ENCODE results near the gene DNM3.

DNA sequence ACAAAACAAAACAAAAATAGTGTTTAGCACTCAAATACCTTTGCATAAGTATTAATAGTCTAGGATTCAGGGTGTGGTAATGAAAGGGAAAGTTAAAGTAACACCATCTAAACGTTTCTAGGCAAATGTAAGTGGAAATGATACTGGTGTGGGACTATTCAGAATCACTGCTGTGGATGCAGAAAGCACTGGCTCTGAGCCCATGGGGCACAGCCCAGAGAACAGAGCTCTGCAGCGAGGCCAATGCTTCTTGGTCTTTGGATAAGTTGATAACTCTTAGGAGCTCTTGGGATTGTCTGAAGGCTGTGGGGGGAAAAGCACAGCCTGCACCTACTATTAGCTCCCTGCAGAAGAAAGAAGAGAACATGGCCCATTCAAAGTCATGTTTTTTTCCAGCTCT lies 21.4 kb upstream of the DNM3 start:
- TF ChIP-seq, protein P1, sequence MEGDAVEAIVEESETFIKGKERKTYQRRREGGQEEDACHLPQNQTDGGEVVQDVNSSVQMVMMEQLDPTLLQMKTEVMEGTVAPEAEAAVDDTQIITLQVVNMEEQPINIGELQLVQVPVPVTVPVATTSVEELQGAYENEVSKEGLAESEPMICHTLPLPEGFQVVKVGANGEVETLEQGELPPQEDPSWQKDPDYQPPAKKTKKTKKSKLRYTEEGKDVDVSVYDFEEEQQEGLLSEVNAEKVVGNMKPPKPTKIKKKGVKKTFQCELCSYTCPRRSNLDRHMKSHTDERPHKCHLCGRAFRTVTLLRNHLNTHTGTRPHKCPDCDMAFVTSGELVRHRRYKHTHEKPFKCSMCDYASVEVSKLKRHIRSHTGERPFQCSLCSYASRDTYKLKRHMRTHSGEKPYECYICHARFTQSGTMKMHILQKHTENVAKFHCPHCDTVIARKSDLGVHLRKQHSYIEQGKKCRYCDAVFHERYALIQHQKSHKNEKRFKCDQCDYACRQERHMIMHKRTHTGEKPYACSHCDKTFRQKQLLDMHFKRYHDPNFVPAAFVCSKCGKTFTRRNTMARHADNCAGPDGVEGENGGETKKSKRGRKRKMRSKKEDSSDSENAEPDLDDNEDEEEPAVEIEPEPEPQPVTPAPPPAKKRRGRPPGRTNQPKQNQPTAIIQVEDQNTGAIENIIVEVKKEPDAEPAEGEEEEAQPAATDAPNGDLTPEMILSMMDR (IDR thresholded peaks at IDR 0.05; ENCODE audit: low read length) = no peak
- no peak for TF ChIP-seq EZH2 (optimal IDR thresholded peaks at IDR 0.05; ENCODE audit: low read depth, low read length)
- no peak for TF ChIP-seq EZH2phosphoT487 (IDR thresholded peaks at IDR 0.05; ENCODE audit: low read length)
